IgD-negative memory B cell (primary cell): ENCODE data around the gene IGF2. TPM values are rescaled to one million over a fixed set of nuclear protein-coding genes. Genes with fewer than 3 reads are reported as not detected.

Source experiments
- H3K27ac Mint-ChIP-seq, 3 donors: one replicate each; pipeline ENCODE4 v1.8.0; 2020 to 2022; ENCODE audit warnings: mild to moderate bottlenecking in 3 of 3, mixed read lengths in 3 of 3, moderate library complexity in 1 of 3
- H3K27me3 Mint-ChIP-seq: one replicate; pipeline ENCODE4 v1.8.0; 2021; ENCODE audit warnings: mixed read lengths
- H3K36me3 Mint-ChIP-seq: one replicate; pipeline ENCODE4 v1.8.0; 2020; ENCODE audit warnings: mild to moderate bottlenecking, mixed read lengths
- H3K4me1 Mint-ChIP-seq, 3 donors: one replicate each; pipeline ENCODE4 v1.8.0; 2020 to 2022; ENCODE audit warnings: mixed read lengths in 3 of 3, mild to moderate bottlenecking in 1 of 3
- H3K4me3 Mint-ChIP-seq, 4 donors: one replicate each; pipeline ENCODE4 v1.8.0; 2020 to 2022; ENCODE audit warnings: mild to moderate bottlenecking in 4 of 4, mixed read lengths in 4 of 4, moderate library complexity in 3 of 4
- H3K9me3 Mint-ChIP-seq, 3 donors: one replicate each; pipeline ENCODE4 v1.8.0; 2020 to 2021; ENCODE audit warnings: mixed read lengths in 3 of 3, mild to moderate bottlenecking in 1 of 3
- polyA plus RNA-seq: library from polyadenylated mRNA; unstranded; fragments of 300-500 nt; fragmentation: Illumina TruSeq; gene quantifications from one replicate; pipeline ENCODE4 v1.2.3, GENCODE V29; 2021

IGF2 gene
- polyA plus RNA-seq, 1 donor from 2014 or later = not detected

DNA sequence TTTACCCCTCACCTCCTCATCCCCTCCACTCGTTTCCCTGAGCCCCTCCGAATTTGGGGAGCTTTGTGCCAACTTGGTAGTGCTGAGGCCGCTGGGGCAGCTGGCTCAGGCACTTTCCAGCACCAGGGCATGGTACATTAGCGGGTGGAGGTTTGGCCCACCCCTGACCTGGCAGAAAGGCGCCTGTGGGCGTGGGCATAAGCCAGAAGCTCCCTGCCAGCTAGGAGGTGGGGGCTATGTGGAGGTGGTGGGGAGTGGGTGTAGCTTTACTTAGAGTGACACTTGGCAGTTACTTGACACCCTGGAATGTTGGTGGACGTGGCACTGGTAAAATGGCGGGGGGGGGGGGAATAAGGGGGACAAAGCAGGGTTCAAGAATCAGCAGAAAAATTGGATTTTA is 10.3 kb upstream of the IGF2 start:
- Mint-ChIP-seq H3K4me3 (no peak overlapping the region), H3K36me3 (no peaks in the 10 kb centered on the region), H3K9me3 (no peaks in the 10 kb centered on the region), H3K27me3 (peaks cover 22% of the 10 kb centered on the region), H3K27ac (no peak overlapping the region), H3K4me1 (peaks cover 0 to 7% (median 6%) of the 10 kb centered on the region in 3 donors)

DNA sequence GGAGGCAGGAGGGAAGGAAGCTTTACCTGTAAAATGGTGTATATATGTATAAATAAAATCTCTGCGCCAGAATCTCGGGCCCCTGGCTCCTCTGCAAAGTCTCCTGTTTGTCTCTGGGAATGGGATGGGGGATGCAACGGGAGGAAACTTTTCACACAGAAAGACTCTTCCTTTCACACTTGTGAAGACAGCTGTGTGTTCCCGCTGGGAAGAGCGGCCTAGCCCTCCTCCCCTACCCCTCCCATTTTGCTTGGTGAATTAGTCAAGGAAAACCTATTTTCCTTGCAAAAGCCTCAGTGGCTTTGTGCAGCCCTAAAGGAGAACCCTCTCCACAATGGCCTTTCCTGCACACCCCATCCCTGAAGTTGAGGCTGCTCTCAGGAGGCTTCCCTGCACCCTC is 9.4 kb upstream of the IGF2 start:
- Mint-ChIP-seq H3K27me3 (peaks cover 24% of the 10 kb centered on the region), H3K4me3 (no peak overlapping the region), H3K9me3 (no peaks in the 10 kb centered on the region), H3K4me1 (peaks cover 0 to 7% (median 7%) of the 10 kb centered on the region in 3 donors), H3K36me3 (no peaks in the 10 kb centered on the region), H3K27ac (no peak overlapping the region)

DNA sequence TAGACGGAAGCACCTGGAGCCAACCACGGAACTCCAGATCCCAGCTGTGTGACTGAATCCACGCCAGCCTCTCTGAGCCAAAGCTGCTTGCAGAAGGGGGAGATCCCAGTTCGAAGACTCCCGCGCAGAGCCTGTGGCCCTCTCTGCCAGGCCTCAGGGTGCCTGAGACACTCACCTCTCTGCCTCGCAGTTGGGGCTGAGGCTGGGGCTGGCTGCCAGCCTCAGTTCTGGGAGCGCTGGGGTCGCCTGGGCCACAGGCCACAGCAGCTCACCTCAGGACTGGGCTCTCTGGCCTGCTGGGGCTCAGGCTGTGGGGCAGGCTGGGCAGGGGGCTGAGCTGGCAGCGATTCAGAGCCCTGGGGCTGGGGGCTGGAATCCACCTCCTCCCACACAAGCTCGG is 8.2 kb upstream of the IGF2 start:
- Mint-ChIP-seq H3K9me3 (no peaks in the 10 kb centered on the region), H3K4me1 (peaks cover 0 to 12% (median 10%) of the 10 kb centered on the region in 3 donors), H3K27ac (no peak overlapping the region), H3K36me3 (no peaks in the 10 kb centered on the region), H3K27me3 (peaks cover 35% of the 10 kb centered on the region), H3K4me3 (no peak overlapping the region)

- Mint-ChIP-seq H3K27me3 (peaks cover 45% of the 10 kb centered on the region), H3K4me3 (peak overlapping the region in 1 of 4 donors; percentile 6), H3K36me3 (no peaks in the 10 kb centered on the region), H3K4me1 (peaks cover 0 to 7% (median 6%) of the 10 kb centered on the region in 3 donors), H3K9me3 (no peaks in the 10 kb centered on the region), H3K27ac (no peak overlapping the region)
Observed at GRCh38 chr11:2146051-2146450, 6.9 kb upstream of the IGF2 start.

GRCh38 chr11:2144544-2145248 is 5.5 kb upstream of the IGF2 start:
- H3K4me3 Mint-ChIP-seq = no peak overlapping the region
- no peaks in the 10 kb centered on the region for H3K36me3 Mint-ChIP-seq
- peaks cover 0 to 7% (median 6%) of the 10 kb centered on the region in 3 donors for H3K4me1 Mint-ChIP-seq
- H3K9me3 Mint-ChIP-seq = no peaks in the 10 kb centered on the region
- peak overlapping the region in 1 of 3 donors; percentile 23 for H3K27ac Mint-ChIP-seq
- peaks cover 45% of the 10 kb centered on the region for H3K27me3 Mint-ChIP-seq

DNA sequence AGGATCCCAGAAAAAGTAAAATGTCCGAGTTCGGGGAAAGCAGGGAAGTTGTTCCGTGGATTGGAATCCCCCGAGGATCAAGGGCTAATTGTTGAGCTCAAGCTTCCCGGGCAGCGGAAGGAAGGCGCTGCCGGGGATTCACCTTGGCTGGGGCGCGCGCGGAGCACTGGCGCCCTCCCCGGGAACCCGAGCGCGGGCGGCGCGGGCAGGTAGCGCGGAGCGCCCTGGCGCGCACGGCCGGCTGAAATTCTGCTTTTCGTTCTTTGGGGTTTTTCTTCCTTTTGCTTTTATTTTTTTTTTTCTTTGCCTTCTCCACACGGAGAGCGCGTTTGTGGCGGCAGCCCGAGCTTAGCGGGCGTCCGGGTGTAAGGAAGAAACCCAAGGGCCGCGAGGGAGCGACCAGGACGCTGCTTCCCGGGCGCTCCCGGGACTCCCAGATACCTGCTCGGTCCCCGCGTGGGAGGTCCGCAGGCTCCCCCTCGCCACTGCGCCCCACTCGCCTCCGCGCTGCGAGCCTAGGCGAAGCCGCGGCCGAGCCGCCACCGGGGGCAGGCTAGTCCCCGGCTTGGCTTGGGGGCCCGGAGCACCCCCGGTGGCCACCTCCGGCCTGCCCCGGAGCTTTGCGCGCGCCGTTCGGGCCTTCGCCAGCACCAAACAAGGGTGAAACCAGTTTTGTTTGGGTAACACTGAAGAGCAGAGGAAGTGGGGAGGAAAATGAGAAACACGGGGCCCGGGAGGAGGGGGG is 4.8 kb upstream of the IGF2 start:
- Mint-ChIP-seq H3K27me3 (peaks cover 45% of the 10 kb centered on the region), H3K27ac (no peak overlapping the region), H3K36me3 (no peaks in the 10 kb centered on the region), H3K9me3 (no peaks in the 10 kb centered on the region), H3K4me1 (peaks cover 0 to 7% (median 6%) of the 10 kb centered on the region in 3 donors), H3K4me3 (peak overlapping the region in 2 of 4 donors; percentile 51 to 55)

DNA sequence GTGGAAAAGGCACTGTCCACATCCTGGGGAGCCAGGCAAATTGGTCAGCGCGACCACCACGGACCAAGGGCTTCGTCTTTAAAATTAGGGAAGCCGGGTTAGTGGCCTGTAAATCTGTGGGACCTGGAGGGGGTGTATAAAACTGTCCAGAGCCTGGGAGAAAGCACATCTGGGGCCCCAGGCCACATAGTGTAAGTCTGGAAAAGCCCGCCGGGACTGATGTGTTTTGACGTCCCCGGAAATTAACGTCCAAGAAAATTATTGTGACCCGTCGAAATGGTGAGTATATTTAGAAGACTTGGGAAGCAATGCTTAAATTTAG is 4.2 kb upstream of the IGF2 start:
- Mint-ChIP-seq H3K9me3 (no peaks in the 10 kb centered on the region), H3K27ac (no peak overlapping the region), H3K36me3 (no peaks in the 10 kb centered on the region), H3K4me1 (peaks cover 0 to 7% (median 5%) of the 10 kb centered on the region in 3 donors), H3K27me3 (peaks cover 45% of the 10 kb centered on the region), H3K4me3 (peak overlapping the region in 2 of 4 donors; percentile 51 to 55)

- Mint-ChIP-seq H3K27me3 (peaks cover 45% of the 10 kb centered on the region), H3K36me3 (no peaks in the 10 kb centered on the region), H3K4me1 (peaks cover 0 to 9% (median 6%) of the 10 kb centered on the region in 3 donors), H3K9me3 (no peaks in the 10 kb centered on the region), H3K4me3 (peak overlapping the region in 3 of 4 donors; percentile 5 to 52 (median 9)), H3K27ac (peak overlapping the region in 1 of 3 donors; percentile 19)
Observed at GRCh38 chr11:2142762-2143202, 3.6 kb upstream of the IGF2 start.

DNA sequence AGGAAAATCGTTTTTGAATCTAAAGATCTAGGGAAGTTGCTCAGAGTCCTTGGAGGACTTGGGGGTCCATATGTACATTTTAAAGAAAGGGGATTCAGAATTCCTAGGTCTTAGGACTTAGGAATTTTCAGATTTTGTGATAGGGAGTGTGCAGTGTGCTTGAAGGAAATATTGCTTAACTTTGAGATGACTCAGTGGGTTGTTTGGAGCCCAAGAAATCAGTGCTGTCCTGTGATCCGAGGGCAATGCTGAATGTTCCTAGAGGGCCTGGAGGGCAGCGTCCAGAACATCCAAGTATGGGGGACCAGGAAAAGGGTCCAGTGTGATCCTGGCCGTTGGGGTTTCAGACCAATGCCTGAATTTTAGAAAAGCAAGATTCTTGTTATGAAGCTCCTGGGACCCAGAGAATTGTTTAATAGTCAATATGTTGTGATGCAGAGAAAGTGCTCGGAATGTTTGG is 3.1 kb upstream of the IGF2 start:
- H3K4me1 Mint-ChIP-seq = peaks cover 0 to 9% (median 6%) of the 10 kb centered on the region in 3 donors
- peaks cover 48% of the 10 kb centered on the region for H3K27me3 Mint-ChIP-seq
- no peaks in the 10 kb centered on the region for H3K36me3 Mint-ChIP-seq
- no peaks in the 10 kb centered on the region for H3K9me3 Mint-ChIP-seq
- peak overlapping the region; percentile 37 to 73 (median 59) for H3K27ac Mint-ChIP-seq
- peak overlapping the region in 3 of 4 donors; percentile 2 to 9 (median 6) for H3K4me3 Mint-ChIP-seq

DNA sequence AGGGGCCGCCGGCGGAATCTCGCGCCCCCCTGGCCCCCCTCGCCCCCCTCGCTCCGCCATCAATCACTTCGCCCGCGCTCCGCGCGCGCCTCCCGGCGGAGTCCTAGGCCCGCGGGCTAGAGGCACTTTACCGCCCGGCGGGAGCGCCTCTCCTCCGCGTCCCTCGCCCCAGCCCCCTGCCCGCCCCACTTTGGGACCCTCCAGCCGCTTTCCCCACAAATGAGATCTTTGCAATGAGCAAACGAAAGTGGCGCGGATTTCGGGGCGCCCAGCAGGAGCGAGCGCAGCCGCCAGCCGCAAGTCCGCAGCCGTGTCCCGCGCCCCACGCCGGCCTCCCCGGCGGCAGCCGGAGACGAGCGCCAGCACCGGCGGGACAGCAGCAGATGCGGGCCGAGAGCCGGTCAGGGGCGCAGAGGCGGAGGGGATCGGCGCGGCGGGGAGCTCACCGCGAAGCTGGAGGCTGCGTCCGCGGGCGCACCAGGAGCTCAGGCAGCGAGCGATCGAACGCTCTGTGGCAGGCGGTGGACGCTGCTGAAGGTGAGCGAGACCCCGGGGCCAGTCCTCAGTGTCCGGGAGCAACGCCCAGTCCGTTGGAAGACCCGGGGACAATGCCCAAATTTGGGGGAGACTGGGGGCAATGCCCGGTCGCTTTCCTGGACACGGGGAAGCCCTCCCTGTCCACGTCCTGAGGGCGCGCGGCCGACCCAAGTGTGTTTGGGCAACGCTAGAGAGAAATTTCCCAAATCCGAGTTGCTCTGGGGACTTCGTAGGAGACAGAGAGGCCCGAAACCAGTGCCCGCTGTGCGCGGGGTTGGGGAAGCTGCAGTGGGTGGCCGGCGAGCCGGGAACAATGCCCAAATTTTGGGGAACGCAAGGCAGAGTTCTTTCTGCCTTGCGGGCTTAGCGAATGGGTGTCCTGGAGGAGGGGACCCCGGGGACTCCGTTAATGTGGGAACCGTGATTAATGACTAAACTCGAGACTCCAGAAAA is 1.5 kb upstream of the IGF2 start:
- Mint-ChIP-seq H3K4me1 (peaks cover 0 to 9% (median 7%) of the 10 kb centered on the region in 3 donors), H3K27ac (peak overlapping the region; percentile 51 to 77 (median 77)), H3K9me3 (no peaks in the 10 kb centered on the region), H3K4me3 (peak overlapping the region in 2 of 4 donors; percentile 59 to 72), H3K36me3 (no peaks in the 10 kb centered on the region), H3K27me3 (peaks cover 48% of the 10 kb centered on the region)

GRCh38 chr11:2139621-2140337 is 590 bp upstream of the IGF2 start:
- H3K36me3 Mint-ChIP-seq = no peaks in the 10 kb centered on the region
- peak overlapping the region in 2 of 4 donors; percentile 38 to 52 for H3K4me3 Mint-ChIP-seq

GRCh38 chr11:2138431-2139122 is 612 bp downstream of the IGF2 start:
- H3K4me1 Mint-ChIP-seq = peaks cover 0 to 8% (median 7%) of the 10 kb centered on the region in 3 donors
- H3K36me3 Mint-ChIP-seq = no peaks in the 10 kb centered on the region
- H3K4me3 Mint-ChIP-seq = peak overlapping the region; percentile 62 to 91 (median 82)
- peaks cover 49% of the 10 kb centered on the region for H3K27me3 Mint-ChIP-seq
- H3K9me3 Mint-ChIP-seq = no peaks in the 10 kb centered on the region
- no peak overlapping the region for H3K27ac Mint-ChIP-seq

More at GRCh38 chr11:2139621-2140337, 590 bp upstream of the IGF2 start:
- peaks cover 0 to 9% (median 7%) of the 10 kb centered on the region in 3 donors for H3K4me1 Mint-ChIP-seq
- peaks cover 49% of the 10 kb centered on the region for H3K27me3 Mint-ChIP-seq
- no peak overlapping the region for H3K27ac Mint-ChIP-seq
- no peaks in the 10 kb centered on the region for H3K9me3 Mint-ChIP-seq

GRCh38 chr11:2138068-2138430 is 1.1 kb downstream of the IGF2 start:
- Mint-ChIP-seq H3K27ac (no peak overlapping the region), H3K27me3 (peaks cover 49% of the 10 kb centered on the region), H3K4me1 (peaks cover 0 to 7% (median 7%) of the 10 kb centered on the region in 3 donors), H3K36me3 (no peaks in the 10 kb centered on the region), H3K9me3 (no peaks in the 10 kb centered on the region), H3K4me3 (peak overlapping the region; percentile 62 to 91 (median 82))
